Colonic mucosa (tissue), 4 donors: Measurements from ENCODE around the gene SPATS2L. TPM values are rescaled to one million over a fixed set of nuclear protein-coding genes. Genes with fewer than 3 reads are reported as not detected.
A peak's percentile ranks its signal among the peaks of the same experiment; 100 is the strongest.

Experiments used
- DNase-seq: peaks from one replicate; pipeline ENCODE4 v3.0.0-alpha.2; 2020
- H3K27ac ChIP-seq: fragments of 200-600 bp; one replicate; pipeline ENCODE4 v1.8.0; 2021
- H3K27me3 ChIP-seq: fragments of 200-600 bp; one replicate; pipeline ENCODE4 v1.8.0; 2021
- H3K36me3 ChIP-seq: fragments of 200-600 bp; one replicate; pipeline ENCODE4 v1.8.0; 2021
- H3K4me1 ChIP-seq: fragments of 200-600 bp; one replicate; pipeline ENCODE4 v1.8.0; 2021; ENCODE audit warnings: mild to moderate bottlenecking
- H3K4me3 ChIP-seq: fragments of 200-600 bp; one replicate; pipeline ENCODE4 v1.8.0; 2021
- H3K9ac ChIP-seq, 2 donors: one replicate each; pipeline ENCODE4 v1.7.0; 2013; ENCODE audit warnings: control low read depth in 2 of 2, low read depth in 2 of 2, low read length in 2 of 2
- H3K9me3 ChIP-seq: fragments of 200-600 bp; one replicate; pipeline ENCODE4 v1.8.0; 2021
- intact Hi-C: fragments of 100-400 bp; cut with DNase I; formaldehyde crosslinking; loops from one replicate; pipeline ENCODE4 v1.14.1; 2022
- total RNA-seq, 2 donors: library from RNA; stranded (reverse); fragmentation: NEBNext Ultra II Directional in 1 of 2; extraction: Animal tissue kit (Norgen Biotek cat#: 25700) in 1 of 2; gene quantifications; one replicate each; pipeline ENCODE4 v1.2.1, GENCODE V29; 2021
- TF ChIP-seq, protein P1 (sequence below): fragments of 200-600 bp; IDR thresholded peaks from one replicate; pipeline ENCODE4 v1.8.0; 2022; ENCODE audit warnings: antibody characterized with exemption, mild to moderate bottlenecking
- donor health status: healthy.
- donor health status: DM: no; HTN: no; CAD: no.
- donor health status: DM: no; HTN: no; CAD: no.

SPATS2L gene
- total RNA-seq, 2 donors from 2014 or later = 151 to 187 TPM

DNA sequence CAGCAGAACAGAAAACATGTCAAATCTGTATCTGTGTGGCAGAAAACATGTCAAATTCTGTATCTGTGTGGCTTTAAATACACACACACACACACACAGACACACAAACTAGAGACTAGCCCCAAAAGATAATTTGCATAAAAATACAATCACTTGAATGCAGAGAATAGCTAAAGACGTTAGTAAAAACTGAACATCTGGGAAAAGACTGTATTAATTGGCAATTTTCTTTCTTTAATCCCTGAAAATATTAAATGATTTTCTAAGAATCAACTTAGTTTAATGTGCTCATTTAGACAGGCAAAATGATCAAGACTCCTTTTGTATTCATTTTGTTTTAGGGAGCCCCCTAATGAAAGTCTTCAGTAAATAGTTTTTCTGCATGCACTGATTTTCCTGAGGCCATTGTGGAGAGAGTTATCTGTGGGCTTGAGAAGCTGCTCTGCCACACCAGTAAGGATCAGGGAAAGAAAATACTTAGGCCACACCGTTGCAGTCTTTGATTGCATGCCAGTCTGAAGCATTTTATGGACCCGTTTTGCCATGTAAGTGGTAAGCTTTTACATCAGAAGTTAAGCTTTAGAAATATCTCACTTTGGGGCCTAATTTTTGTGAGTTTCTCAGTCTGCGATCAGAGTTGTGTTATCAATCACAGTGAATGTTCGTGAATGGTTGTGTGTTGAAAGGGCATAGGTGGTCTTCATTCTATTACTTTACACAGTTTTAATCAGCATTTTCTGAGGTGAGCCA lies 2.2 kb downstream of the SPATS2L start:
- H3K9ac ChIP-seq = peak overlapping the region in 1 of 2 donors; percentile 29
- no peaks in the 10 kb centered on the region for H3K27me3 ChIP-seq
- TF ChIP-seq, protein P1, sequence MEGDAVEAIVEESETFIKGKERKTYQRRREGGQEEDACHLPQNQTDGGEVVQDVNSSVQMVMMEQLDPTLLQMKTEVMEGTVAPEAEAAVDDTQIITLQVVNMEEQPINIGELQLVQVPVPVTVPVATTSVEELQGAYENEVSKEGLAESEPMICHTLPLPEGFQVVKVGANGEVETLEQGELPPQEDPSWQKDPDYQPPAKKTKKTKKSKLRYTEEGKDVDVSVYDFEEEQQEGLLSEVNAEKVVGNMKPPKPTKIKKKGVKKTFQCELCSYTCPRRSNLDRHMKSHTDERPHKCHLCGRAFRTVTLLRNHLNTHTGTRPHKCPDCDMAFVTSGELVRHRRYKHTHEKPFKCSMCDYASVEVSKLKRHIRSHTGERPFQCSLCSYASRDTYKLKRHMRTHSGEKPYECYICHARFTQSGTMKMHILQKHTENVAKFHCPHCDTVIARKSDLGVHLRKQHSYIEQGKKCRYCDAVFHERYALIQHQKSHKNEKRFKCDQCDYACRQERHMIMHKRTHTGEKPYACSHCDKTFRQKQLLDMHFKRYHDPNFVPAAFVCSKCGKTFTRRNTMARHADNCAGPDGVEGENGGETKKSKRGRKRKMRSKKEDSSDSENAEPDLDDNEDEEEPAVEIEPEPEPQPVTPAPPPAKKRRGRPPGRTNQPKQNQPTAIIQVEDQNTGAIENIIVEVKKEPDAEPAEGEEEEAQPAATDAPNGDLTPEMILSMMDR = no peak
- no peak for DNase-seq
- intact Hi-C loops = loop anchor here (5.0 kb wide), 2 partner anchors 164 to 326 kb away; no protein-coding TSS in a partner anchor
- no peak overlapping the region for H3K4me3 ChIP-seq
- H3K9me3 ChIP-seq = no peaks in the 10 kb centered on the region
- H3K27ac ChIP-seq = no peak overlapping the region
- no peaks in the 10 kb centered on the region for H3K36me3 ChIP-seq
- H3K4me1 ChIP-seq = no peaks in the 10 kb centered on the region

GRCh38 chr2:200309296-200310049 lies 3.0 kb downstream of the SPATS2L start:
- TF ChIP-seq, protein P1 = no peak
- Histone ChIP-seq H3K9me3 (no peaks in the 10 kb centered on the region), H3K4me1 (no peaks in the 10 kb centered on the region), H3K27ac (no peak overlapping the region), H3K9ac (no peak overlapping the region), H3K27me3 (no peaks in the 10 kb centered on the region), H3K36me3 (no peaks in the 10 kb centered on the region), H3K4me3 (no peak overlapping the region)
- intact Hi-C loops = loop anchor here (5.0 kb wide), 2 partner anchors 163 to 327 kb away; no protein-coding TSS in a partner anchor
- DNase-seq = no peak

GRCh38 chr2:200310545-200310971 lies 4.1 kb downstream of the SPATS2L start:
- Histone ChIP-seq H3K27ac (no peak overlapping the region), H3K4me3 (no peak overlapping the region), H3K9me3 (no peaks in the 10 kb centered on the region), H3K4me1 (no peaks in the 10 kb centered on the region), H3K27me3 (no peaks in the 10 kb centered on the region), H3K36me3 (no peaks in the 10 kb centered on the region), H3K9ac (no peak overlapping the region)
- DNase-seq = no peak
- TF ChIP-seq, protein P1 = no peak
- intact Hi-C loops = no loop called here

DNA sequence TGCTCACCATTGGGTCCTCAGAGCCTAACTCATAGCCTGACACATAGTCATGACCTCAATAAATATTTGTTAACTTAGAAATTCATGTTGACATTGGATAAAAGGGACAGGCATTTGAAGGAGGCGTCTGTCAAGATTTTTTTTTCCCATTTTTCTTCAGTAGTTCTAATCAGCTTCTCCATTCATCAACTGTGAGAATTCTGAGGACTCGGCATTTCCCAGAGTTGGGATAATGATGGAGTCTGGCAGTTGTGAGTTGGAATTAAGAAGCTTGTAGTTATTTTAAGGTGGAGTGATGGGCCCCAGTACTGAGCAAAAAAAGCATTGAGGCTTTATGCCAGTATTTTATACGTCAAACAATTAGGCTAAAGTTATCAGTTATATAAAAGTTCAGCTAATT lies 4.6 kb downstream of the SPATS2L start:
- no peak for DNase-seq
- TF ChIP-seq, protein P1 = no peak
- no peak overlapping the region for H3K9ac ChIP-seq
- no peaks in the 10 kb centered on the region for H3K9me3 ChIP-seq
- intact Hi-C loops = no loop called here
- H3K27ac ChIP-seq = no peak overlapping the region
- no peaks in the 10 kb centered on the region for H3K27me3 ChIP-seq
- H3K36me3 ChIP-seq = no peaks in the 10 kb centered on the region
- H3K4me3 ChIP-seq = no peak overlapping the region
- H3K4me1 ChIP-seq = no peaks in the 10 kb centered on the region

DNA sequence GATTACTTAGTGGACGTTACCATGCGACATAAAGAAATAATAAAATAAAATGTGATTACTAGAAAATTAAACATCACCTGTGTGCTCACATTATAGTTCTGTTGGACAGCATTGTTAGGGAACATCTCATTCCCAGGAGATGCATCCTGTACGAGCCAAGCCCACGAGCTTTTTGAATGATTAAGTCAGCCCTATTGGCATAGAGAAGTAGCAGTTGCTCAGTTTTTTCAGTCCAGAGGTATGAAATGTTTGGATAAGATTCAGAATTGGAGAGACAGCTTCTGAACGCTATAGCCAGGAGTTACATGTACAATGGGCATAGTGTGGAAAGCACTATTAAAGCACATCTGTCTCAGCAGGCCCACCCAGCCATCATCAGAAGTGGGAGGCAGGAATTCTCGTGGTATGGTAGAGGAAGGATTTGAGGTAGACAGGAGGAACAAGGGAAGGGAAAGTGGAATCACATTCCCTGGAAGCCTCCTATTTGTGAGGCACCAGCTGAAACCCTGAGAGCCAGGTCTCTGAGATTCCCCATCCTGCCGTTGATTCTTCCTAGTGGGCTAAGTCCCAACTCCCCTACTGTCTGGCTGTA lies 8.6 kb downstream of the SPATS2L start:
- Histone ChIP-seq H3K9me3 (no peaks in the 10 kb centered on the region), H3K9ac (no peak overlapping the region), H3K4me3 (no peak overlapping the region), H3K27ac (no peak overlapping the region), H3K36me3 (no peaks in the 10 kb centered on the region), H3K27me3 (no peaks in the 10 kb centered on the region), H3K4me1 (no peaks in the 10 kb centered on the region)
- intact Hi-C loops = no loop called here
- TF ChIP-seq, protein P1 = no peak
- DNase-seq = no peak
